SJSA1 (cell line): ENCODE data around the gene LRCH1. TPM values are rescaled to one million over a fixed set of nuclear protein-coding genes. Genes with fewer than 3 reads are reported as not detected.
A peak's percentile ranks its signal among the peaks of the same experiment; 100 is the strongest.

Experiments
- DNase-seq, 2 experiments: peaks; one replicate each; pipeline ENCODE4 v3.0.0-alpha.2; 2015 to 2020; ENCODE audit warnings: low spot score in 2 of 2, low read depth in 1 of 2
- H3K27ac ChIP-seq: fragments of 250-450 bp; sonication (Bioruptor Pico); 2 replicates; pipeline ENCODE4 v1.5.1; 2020; ENCODE audit warnings: mild to moderate bottlenecking, moderate library complexity
- H3K27me3 ChIP-seq: fragments of 250-450 bp; sonication (Bioruptor Pico); replicated peaks from 2 replicates; pipeline ENCODE4 v1.5.1; 2020; ENCODE audit warnings: mild to moderate bottlenecking, moderate library complexity
- H3K36me3 ChIP-seq: fragments of 250-450 bp; sonication (Bioruptor Pico); 2 replicates; pipeline ENCODE4 v1.5.1; 2020; ENCODE audit warnings: mild to moderate bottlenecking
- H3K4me1 ChIP-seq: fragments of 250-450 bp; sonication (Bioruptor Pico); replicated peaks from 2 replicates; pipeline ENCODE4 v1.6.1; 2021; ENCODE audit warnings: mild to moderate bottlenecking
- H3K4me3 ChIP-seq: fragments of 250-450 bp; sonication (Bioruptor Pico); 2 replicates; pipeline ENCODE4 v1.5.1; 2020; ENCODE audit warnings: mild to moderate bottlenecking
- H3K9me3 ChIP-seq: fragments of 250-450 bp; sonication (Bioruptor Pico); replicated peaks from 2 replicates; pipeline ENCODE4 v1.5.1; 2020; ENCODE audit warnings: mild to moderate bottlenecking
- total RNA-seq: library from RNA; depleted of rRNA; stranded (reverse); fragments of >200 nt; shearing (Covaris generic); gene quantifications from 2 replicates; pipeline ENCODE4 v1.2.3, GENCODE V29; 2014

Gene LRCH1
- total RNA-seq, 1 experiment from 2014 or later, result 6.3 TPM

GRCh38 chr13:46659413-46660065, 106.6 kb downstream of the LRCH1 start:
- H3K27ac ChIP-seq, result no peak overlapping the region
- no peaks in the 10 kb centered on the region for H3K27me3 ChIP-seq
- no peak for DNase-seq
- peaks cover 13% of the 10 kb centered on the region for H3K4me1 ChIP-seq
- no peaks in the 10 kb centered on the region for H3K9me3 ChIP-seq
- no peaks in the 10 kb centered on the region for H3K36me3 ChIP-seq
- H3K4me3 ChIP-seq, result no peak overlapping the region

- Histone ChIP-seq H3K4me3 (no peak overlapping the region), H3K4me1 (peaks cover 9% of the 10 kb centered on the region), H3K27me3 (no peaks in the 10 kb centered on the region), H3K36me3 (no peaks in the 10 kb centered on the region), H3K27ac (no peak overlapping the region), H3K9me3 (no peaks in the 10 kb centered on the region)
- no peak for DNase-seq
These were observed 107.4 kb downstream of the LRCH1 start for GRCh38 chr13:46660416-46660815.

GRCh38 chr13:46660857-46661256, 107.9 kb downstream of the LRCH1 start:
- no peak for DNase-seq
- Histone ChIP-seq H3K27ac (no peak overlapping the region), H3K4me1 (peaks cover 9% of the 10 kb centered on the region), H3K9me3 (no peaks in the 10 kb centered on the region), H3K4me3 (no peak overlapping the region), H3K36me3 (no peaks in the 10 kb centered on the region), H3K27me3 (no peaks in the 10 kb centered on the region)

GRCh38 chr13:46662690-46663089, 109.7 kb downstream of the LRCH1 start:
- Histone ChIP-seq H3K27ac (no peak overlapping the region), H3K36me3 (no peaks in the 10 kb centered on the region), H3K9me3 (no peaks in the 10 kb centered on the region), H3K4me3 (no peak overlapping the region), H3K4me1 (peaks cover 15% of the 10 kb centered on the region), H3K27me3 (no peaks in the 10 kb centered on the region)
- no peak for DNase-seq

- Histone ChIP-seq H3K9me3 (no peaks in the 10 kb centered on the region), H3K27me3 (no peaks in the 10 kb centered on the region), H3K36me3 (no peaks in the 10 kb centered on the region), H3K4me3 (no peak overlapping the region), H3K4me1 (peaks cover 23% of the 10 kb centered on the region), H3K27ac (no peak overlapping the region)
- no peak for DNase-seq
These were observed 110.5 kb downstream of the LRCH1 start for GRCh38 chr13:46663206-46664037.

- no peak overlapping the region for H3K27ac ChIP-seq
- no peaks in the 10 kb centered on the region for H3K36me3 ChIP-seq
- no peaks in the 10 kb centered on the region for H3K27me3 ChIP-seq
- no peak for DNase-seq
- H3K9me3 ChIP-seq, result no peaks in the 10 kb centered on the region
- H3K4me3 ChIP-seq, result no peak overlapping the region
- peaks cover 28% of the 10 kb centered on the region for H3K4me1 ChIP-seq
These were observed 111.2 kb downstream of the LRCH1 start for GRCh38 chr13:46664195-46664594.

GRCh38 chr13:46665248-46665632, 112.3 kb downstream of the LRCH1 start:
- Histone ChIP-seq H3K27ac (no peak overlapping the region), H3K4me3 (no peak overlapping the region), H3K27me3 (no peaks in the 10 kb centered on the region), H3K4me1 (peaks cover 31% of the 10 kb centered on the region), H3K36me3 (peaks cover 4% of the 10 kb centered on the region; the same call in 1 of the 2 replicates), H3K9me3 (no peaks in the 10 kb centered on the region)
- no peak for DNase-seq

- no peak overlapping the region for H3K4me3 ChIP-seq
- no peaks in the 10 kb centered on the region for H3K9me3 ChIP-seq
- peaks cover 31% of the 10 kb centered on the region for H3K4me1 ChIP-seq
- DNase-seq, result no peak
- no peaks in the 10 kb centered on the region for H3K27me3 ChIP-seq
- H3K36me3 ChIP-seq, result peaks cover 6% of the 10 kb centered on the region; the same call in 1 of the 2 replicates
- H3K27ac ChIP-seq, result no peak overlapping the region
These were observed 112.9 kb downstream of the LRCH1 start for GRCh38 chr13:46665633-46666482.

GRCh38 chr13:46666727-46667456, 113.9 kb downstream of the LRCH1 start:
- Histone ChIP-seq H3K4me3 (no peak overlapping the region), H3K27me3 (no peaks in the 10 kb centered on the region), H3K4me1 (peaks cover 31% of the 10 kb centered on the region), H3K9me3 (no peaks in the 10 kb centered on the region), H3K36me3 (peaks cover 10% of the 10 kb centered on the region), H3K27ac (no peak overlapping the region)
- DNase-seq, result no peak

- H3K4me3 ChIP-seq, result peak overlapping the region; percentile 17
- no peak for DNase-seq
- H3K4me1 ChIP-seq, result peaks cover 31% of the 10 kb centered on the region
- H3K27me3 ChIP-seq, result no peaks in the 10 kb centered on the region
- peaks cover 10% of the 10 kb centered on the region for H3K36me3 ChIP-seq
- H3K9me3 ChIP-seq, result no peaks in the 10 kb centered on the region
- peak overlapping the region; percentile 13; the same call in 1 of the 2 replicates for H3K27ac ChIP-seq
These were observed 114.8 kb downstream of the LRCH1 start for GRCh38 chr13:46667687-46668281.

- Histone ChIP-seq H3K27ac (peak overlapping the region; percentile 13; the same call in 1 of the 2 replicates), H3K27me3 (no peaks in the 10 kb centered on the region), H3K36me3 (peaks cover 10% of the 10 kb centered on the region), H3K4me3 (peak overlapping the region; percentile 17), H3K4me1 (peaks cover 31% of the 10 kb centered on the region), H3K9me3 (no peaks in the 10 kb centered on the region)
- DNase-seq, result peak; percentile 47 to 61
These were observed 115.3 kb downstream of the LRCH1 start for GRCh38 chr13:46668302-46668720.

GRCh38 chr13:46668931-46669525, 116.1 kb downstream of the LRCH1 start:
- peaks cover 10% of the 10 kb centered on the region for H3K36me3 ChIP-seq
- H3K27me3 ChIP-seq, result no peaks in the 10 kb centered on the region
- DNase-seq, result peak; percentile 72 to 73
- H3K4me3 ChIP-seq, result no peak overlapping the region
- peaks cover 34% of the 10 kb centered on the region for H3K4me1 ChIP-seq
- H3K9me3 ChIP-seq, result no peaks in the 10 kb centered on the region
- no peak overlapping the region for H3K27ac ChIP-seq
